Mesenchymal stem cell (in vitro differentiated cells and primary cell): ENCODE data around the gene COL6A3.

Source experiments
- DNase-seq: peaks from one replicate; pipeline ENCODE4 v3.0.0-alpha.2; 2013
- H2AFZ ChIP-seq: one replicate; pipeline ENCODE4 v1.6.1; 2013; ENCODE audit warnings: low read depth, mild to moderate bottlenecking, control low read depth, inconsistent platforms, low read length, moderate library complexity
- H2AK5ac ChIP-seq: 2 replicates; pipeline ENCODE4 v1.6.1; 2013; ENCODE audit warnings: low read length, moderate library complexity, mild to moderate bottlenecking, inconsistent platforms; ENCODE audit not compliant: severe bottlenecking
- H2BK120ac ChIP-seq: one replicate; pipeline ENCODE4 v1.6.1; 2013; ENCODE audit warnings: low read depth, mild to moderate bottlenecking, inconsistent platforms, low read length, moderate library complexity
- H2BK12ac ChIP-seq, 2 experiments: one replicate each; pipeline ENCODE4 v1.6.1; 2013; ENCODE audit warnings: inconsistent platforms in 2 of 2, low read length in 2 of 2, mild to moderate bottlenecking in 2 of 2, moderate library complexity in 2 of 2, control low read depth in 1 of 2
- H2BK15ac ChIP-seq: one replicate; pipeline ENCODE4 v1.6.1; 2013; ENCODE audit warnings: mild to moderate bottlenecking, low read depth, inconsistent platforms; ENCODE audit not compliant: poor library complexity, severe bottlenecking
- H2BK5ac ChIP-seq: 2 replicates; pipeline ENCODE4 v1.6.1; 2013; ENCODE audit warnings: low read depth, mild to moderate bottlenecking, low read length, control low read depth, inconsistent platforms; ENCODE audit not compliant: poor library complexity, severe bottlenecking
- H3K14ac ChIP-seq, 2 experiments: one replicate each; pipeline ENCODE4 v1.6.1; 2013; ENCODE audit warnings: inconsistent platforms in 2 of 2, low read length in 2 of 2, control low read depth in 1 of 2, mild to moderate bottlenecking in 1 of 2, moderate library complexity in 1 of 2
- H3K18ac ChIP-seq, 2 experiments: one replicate each; pipeline ENCODE4 v1.6.1; 2013; ENCODE audit warnings: inconsistent platforms in 2 of 2, low read length in 2 of 2, control low read depth in 1 of 2, low read depth in 1 of 2, mild to moderate bottlenecking in 1 of 2
- H3K23ac ChIP-seq, 2 experiments: one replicate each; pipeline ENCODE4 v1.6.1; 2013; ENCODE audit warnings: inconsistent platforms in 2 of 2, low read length in 2 of 2, mild to moderate bottlenecking in 2 of 2, moderate library complexity in 2 of 2, control low read depth in 1 of 2
- H3K27ac ChIP-seq: 2 replicates; pipeline ENCODE4 v1.5.1; 2013; ENCODE audit warnings: mild to moderate bottlenecking, moderate library complexity, low read length, control low read depth, inconsistent platforms; ENCODE audit not compliant: poor library complexity, severe bottlenecking
- H3K27me3 ChIP-seq, 2 experiments: 2 replicates each; pipeline versions ENCODE4 v1.6.1 to v1.7.0; 2013; ENCODE audit warnings: low read length in 2 of 2, mild to moderate bottlenecking in 2 of 2, moderate library complexity in 2 of 2, control low read depth in 1 of 2, inconsistent platforms in 1 of 2; ENCODE audit not compliant: control insufficient read depth in 1 of 2, insufficient read depth in 1 of 2
- H3K36me3 ChIP-seq, 2 experiments: 2 replicates each; pipeline versions ENCODE4 v1.6.1 to v1.7.0; 2013; ENCODE audit warnings: low read length in 2 of 2, control low read depth in 1 of 2, inconsistent platforms in 1 of 2, low read depth in 1 of 2, mild to moderate bottlenecking in 1 of 2; ENCODE audit not compliant: insufficient read depth in 2 of 2, control insufficient read depth in 1 of 2
- H3K4ac ChIP-seq, 2 experiments: one replicate each; pipeline ENCODE4 v1.6.1; 2013; ENCODE audit warnings: inconsistent platforms in 2 of 2, low read length in 2 of 2, mild to moderate bottlenecking in 2 of 2, moderate library complexity in 2 of 2, control low read depth in 1 of 2, low read depth in 1 of 2
- H3K4me1 ChIP-seq: 2 replicates; pipeline ENCODE4 v1.6.1; 2013; ENCODE audit warnings: low read depth, low read length, control low read depth; ENCODE audit not compliant: control insufficient read depth, insufficient read depth
- H3K4me2 ChIP-seq: 2 replicates; pipeline ENCODE4 v1.6.1; 2013; ENCODE audit warnings: low read length, mild to moderate bottlenecking, inconsistent platforms; ENCODE audit not compliant: poor library complexity, severe bottlenecking
- H3K4me3 ChIP-seq, 2 experiments: 2 replicates each; pipeline versions ENCODE4 v1.5.1 to v1.7.0; 2013; ENCODE audit warnings: low read length in 2 of 2, mild to moderate bottlenecking in 2 of 2, control low read depth in 1 of 2, low read depth in 1 of 2; ENCODE audit not compliant: insufficient read depth in 1 of 2
- H3K79me1 ChIP-seq: replicated peaks from 2 replicates; pipeline ENCODE4 v1.6.1; 2013; ENCODE audit warnings: mild to moderate bottlenecking, control low read depth, low read length, inconsistent platforms; ENCODE audit not compliant: poor library complexity, severe bottlenecking
- H3K9ac ChIP-seq: 2 replicates; pipeline ENCODE4 v1.7.0; 2013; ENCODE audit warnings: mild to moderate bottlenecking, low read length, moderate library complexity
- H3K9me3 ChIP-seq: 2 replicates; pipeline ENCODE4 v1.7.0; 2013; ENCODE audit warnings: mild to moderate bottlenecking, low read length; ENCODE audit not compliant: control insufficient read depth
- H4K8ac ChIP-seq: one replicate; pipeline ENCODE4 v1.6.1; 2013; ENCODE audit warnings: inconsistent platforms, mild to moderate bottlenecking, low read length, moderate library complexity
- H4K91ac ChIP-seq: one replicate; pipeline ENCODE4 v1.6.1; 2013; ENCODE audit warnings: mild to moderate bottlenecking, low read length, inconsistent platforms
- WGBS: methylation state at CpG from one replicate; pipeline ENCODE4 v1.1.7; 2013; ENCODE audit warnings: mixed read lengths; 5-methylcytosine and 5-hydroxymethylcytosine counted together

COL6A3 gene

GRCh38 chr2:237429753-237430152 is 15.8 kb upstream of the COL6A3 start:
- Histone ChIP-seq H2BK5ac (no peak overlapping the region), H3K4me2 (no peak overlapping the region), H2AK5ac (no peak overlapping the region), H3K4me3 (no peak overlapping the region), H2BK12ac (peak overlapping the region in 1 of 2 experiments; percentile 20), H3K27me3 (no peaks in the 10 kb centered on the region), H3K79me1 (no peaks in the 10 kb centered on the region), H3K9me3 (no peaks in the 10 kb centered on the region), H4K91ac (peak overlapping the region; percentile 43), H3K9ac (no peak overlapping the region), H2BK15ac (no peak overlapping the region), H4K8ac (no peak overlapping the region), H3K27ac (no peak overlapping the region), H3K4me1 (peaks cover 25% of the 10 kb centered on the region), H2BK120ac (no peak overlapping the region), H3K36me3 (no peaks in the 10 kb centered on the region), H3K14ac (peak overlapping the region in 1 of 2 experiments; percentile 41), H3K4ac (peak overlapping the region in 1 of 2 experiments; percentile 15), H3K18ac (no peak overlapping the region), H2AFZ (no peak overlapping the region), H3K23ac (no peak overlapping the region)
- 87% methylated on average over 3 of the region's 3 CpGs for WGBS
- no peak for DNase-seq

DNA sequence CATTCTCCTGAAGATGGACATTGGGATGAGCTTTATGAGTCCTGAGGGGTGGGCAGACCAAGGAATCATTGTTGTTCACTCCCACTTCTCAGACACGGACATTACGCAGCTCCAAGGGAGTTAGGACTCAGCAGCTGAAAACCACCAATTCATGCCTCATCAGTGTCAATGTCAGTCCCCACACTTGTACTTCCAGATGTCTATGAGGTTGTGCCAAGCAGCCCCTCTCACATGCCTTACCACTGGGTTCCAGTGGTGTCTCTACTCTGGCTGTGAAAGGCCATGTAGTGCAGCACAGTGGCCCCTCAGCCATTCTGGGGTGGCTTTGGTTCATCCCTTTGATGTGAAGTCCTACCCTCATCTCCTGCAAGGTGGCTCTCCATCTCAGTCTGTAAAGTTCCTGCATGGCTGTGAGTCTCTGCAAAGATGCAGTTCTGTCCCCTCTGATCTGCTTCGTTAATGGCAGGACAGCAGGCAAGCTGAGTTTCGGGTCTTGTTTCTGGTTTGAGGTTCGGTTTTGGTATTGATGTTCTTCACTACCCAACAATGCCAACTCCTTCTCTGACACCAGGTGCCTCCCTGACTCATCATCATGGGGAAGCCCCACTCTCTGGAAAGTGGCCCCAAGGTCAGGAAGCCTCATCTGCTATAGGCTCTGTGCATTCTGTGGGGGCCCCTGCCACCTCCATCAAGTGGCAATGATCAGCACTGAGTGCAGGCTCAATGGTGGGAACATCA is 14.0 kb upstream of the COL6A3 start:
- no peaks in the 10 kb centered on the region for H3K79me1 ChIP-seq
- no peak overlapping the region for H3K4me3 ChIP-seq
- no peak overlapping the region for H3K9ac ChIP-seq
- H3K23ac ChIP-seq: no peak overlapping the region
- no peak overlapping the region for H2AFZ ChIP-seq
- WGBS: 99% methylated on average over 5 of the region's 5 CpGs
- no peaks in the 10 kb centered on the region for H3K9me3 ChIP-seq
- peak overlapping the region in 1 of 2 experiments; percentile 18 for H3K4ac ChIP-seq
- H2BK120ac ChIP-seq: no peak overlapping the region
- H4K8ac ChIP-seq: peak overlapping the region; percentile 27
- H3K4me1 ChIP-seq: peaks cover 8% of the 10 kb centered on the region
- no peak overlapping the region for H2BK5ac ChIP-seq
- no peak for DNase-seq
- H3K36me3 ChIP-seq: no peaks in the 10 kb centered on the region
- H4K91ac ChIP-seq: peak overlapping the region; percentile 73
- peak overlapping the region in 1 of 2 experiments; percentile 66 for H3K14ac ChIP-seq
- peak overlapping the region; percentile 59 to 76 for H2BK12ac ChIP-seq
- H3K27ac ChIP-seq: no peak overlapping the region
- H3K4me2 ChIP-seq: no peak overlapping the region
- H2AK5ac ChIP-seq: no peak overlapping the region
- peak overlapping the region; percentile 30 to 63 for H3K18ac ChIP-seq
- no peaks in the 10 kb centered on the region for H3K27me3 ChIP-seq
- no peak overlapping the region for H2BK15ac ChIP-seq

GRCh38 chr2:237426517-237426916 is 12.6 kb upstream of the COL6A3 start:
- no peak for DNase-seq

GRCh38 chr2:237425320-237425719 is 11.4 kb upstream of the COL6A3 start:
- Histone ChIP-seq H4K91ac (no peak overlapping the region), H3K14ac (no peak overlapping the region), H3K36me3 (no peaks in the 10 kb centered on the region), H4K8ac (no peak overlapping the region), H3K4me2 (no peak overlapping the region), H3K18ac (peak overlapping the region in 1 of 2 experiments; percentile 71), H2AK5ac (no peak overlapping the region), H3K4ac (no peak overlapping the region), H3K4me3 (no peak overlapping the region), H3K79me1 (no peaks in the 10 kb centered on the region), H2BK120ac (no peak overlapping the region), H3K9ac (peak overlapping the region; percentile 16), H3K4me1 (peaks cover 8% of the 10 kb centered on the region), H2BK15ac (no peak overlapping the region), H2BK12ac (peak overlapping the region in 1 of 2 experiments; percentile 76), H2AFZ (no peak overlapping the region), H3K27ac (no peak overlapping the region), H3K23ac (no peak overlapping the region), H3K27me3 (no peaks in the 10 kb centered on the region), H2BK5ac (no peak overlapping the region), H3K9me3 (no peaks in the 10 kb centered on the region)
- DNase-seq: no peak
- no CpG with 5 or more reads among the region's 3 CpGs for WGBS

More at GRCh38 chr2:237426517-237426916, 12.6 kb upstream of the COL6A3 start:
- H3K14ac ChIP-seq: no peak overlapping the region
- H3K9ac ChIP-seq: no peak overlapping the region
- H3K4ac ChIP-seq: no peak overlapping the region
- no peak overlapping the region for H2AK5ac ChIP-seq
- H3K4me1 ChIP-seq: peaks cover 6% of the 10 kb centered on the region
- H3K18ac ChIP-seq: no peak overlapping the region
- H2BK12ac ChIP-seq: no peak overlapping the region
- H3K23ac ChIP-seq: no peak overlapping the region
- H3K27ac ChIP-seq: no peak overlapping the region
- H4K91ac ChIP-seq: no peak overlapping the region
- H3K36me3 ChIP-seq: no peaks in the 10 kb centered on the region
- no peak overlapping the region for H3K4me3 ChIP-seq
- no peaks in the 10 kb centered on the region for H3K9me3 ChIP-seq
- H2BK5ac ChIP-seq: no peak overlapping the region
- H4K8ac ChIP-seq: no peak overlapping the region
- WGBS: 100% methylated on average over 1 of the region's 1 CpG
- H3K27me3 ChIP-seq: no peaks in the 10 kb centered on the region
- no peak overlapping the region for H2BK120ac ChIP-seq
- no peaks in the 10 kb centered on the region for H3K79me1 ChIP-seq
- H2AFZ ChIP-seq: no peak overlapping the region
- no peak overlapping the region for H3K4me2 ChIP-seq
- no peak overlapping the region for H2BK15ac ChIP-seq
